GM12864 (cell line): Measurements from ENCODE around the gene TP53BP1.

Experiments used
- DNase-seq: peaks from one replicate; pipeline ENCODE4 v3.0.0-alpha.2; 2011; ENCODE audit warnings: low read depth
- H3K4me3 ChIP-seq: 2 replicates; pipeline ENCODE4 v1.5.1; 2011; ENCODE audit warnings: mild to moderate bottlenecking, low read depth, low read length, control low read depth
- TF ChIP-seq, protein P1 (sequence below): IDR thresholded peaks from 2 replicates; pipeline ENCODE4 v1.5.1; 2011; ENCODE audit warnings: low read depth, mild to moderate bottlenecking, moderate library complexity, low read length, control low read depth, inconsistent platforms; ENCODE audit errors: missing control alignments

TP53BP1 gene

DNA sequence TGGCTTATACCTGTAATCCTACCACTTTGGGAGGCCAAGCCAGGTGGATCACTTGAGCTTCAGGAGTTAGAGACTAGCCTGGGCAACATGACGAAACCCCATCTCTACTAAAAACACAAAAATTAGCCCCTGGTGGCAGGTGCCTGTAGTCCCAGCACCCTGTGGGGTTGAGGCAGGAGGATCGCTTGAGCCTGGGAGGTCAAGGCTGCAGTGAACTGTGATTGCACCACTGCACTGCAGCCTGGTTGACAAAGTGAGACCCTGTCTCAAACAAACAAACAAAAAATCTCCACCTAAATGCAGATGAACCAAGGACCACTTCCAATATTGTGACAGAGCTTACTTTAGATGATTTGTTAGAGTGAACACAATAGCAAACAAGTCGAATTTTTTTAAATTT is 53.7 kb downstream of the TP53BP1 start:
- no peak for DNase-seq

DNA sequence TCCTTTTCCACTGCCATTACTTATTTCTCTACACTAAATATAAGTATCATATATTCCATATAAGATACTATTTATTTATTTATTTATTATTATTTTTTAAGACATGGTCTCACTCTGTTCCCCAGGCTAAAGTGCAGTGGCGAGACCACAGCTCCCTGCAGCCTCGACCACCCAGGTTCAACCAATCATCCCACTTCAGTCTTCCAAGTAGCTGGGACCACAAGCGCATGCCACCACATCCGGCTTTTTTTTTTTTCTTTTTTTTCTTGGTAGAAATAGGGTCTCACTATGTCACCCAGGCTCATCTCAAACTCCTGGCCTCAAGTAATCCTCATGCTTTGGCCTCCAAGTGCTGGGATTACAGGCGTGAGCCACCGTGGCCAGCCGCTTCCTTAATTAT is 56.6 kb downstream of the TP53BP1 start:
- TF ChIP-seq, protein P1, sequence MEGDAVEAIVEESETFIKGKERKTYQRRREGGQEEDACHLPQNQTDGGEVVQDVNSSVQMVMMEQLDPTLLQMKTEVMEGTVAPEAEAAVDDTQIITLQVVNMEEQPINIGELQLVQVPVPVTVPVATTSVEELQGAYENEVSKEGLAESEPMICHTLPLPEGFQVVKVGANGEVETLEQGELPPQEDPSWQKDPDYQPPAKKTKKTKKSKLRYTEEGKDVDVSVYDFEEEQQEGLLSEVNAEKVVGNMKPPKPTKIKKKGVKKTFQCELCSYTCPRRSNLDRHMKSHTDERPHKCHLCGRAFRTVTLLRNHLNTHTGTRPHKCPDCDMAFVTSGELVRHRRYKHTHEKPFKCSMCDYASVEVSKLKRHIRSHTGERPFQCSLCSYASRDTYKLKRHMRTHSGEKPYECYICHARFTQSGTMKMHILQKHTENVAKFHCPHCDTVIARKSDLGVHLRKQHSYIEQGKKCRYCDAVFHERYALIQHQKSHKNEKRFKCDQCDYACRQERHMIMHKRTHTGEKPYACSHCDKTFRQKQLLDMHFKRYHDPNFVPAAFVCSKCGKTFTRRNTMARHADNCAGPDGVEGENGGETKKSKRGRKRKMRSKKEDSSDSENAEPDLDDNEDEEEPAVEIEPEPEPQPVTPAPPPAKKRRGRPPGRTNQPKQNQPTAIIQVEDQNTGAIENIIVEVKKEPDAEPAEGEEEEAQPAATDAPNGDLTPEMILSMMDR: no peak
- no peak overlapping the region for H3K4me3 ChIP-seq
- DNase-seq: no peak

More for the DNA sequence above, 53.7 kb downstream of the TP53BP1 start:
- TF ChIP-seq, protein P1: no peak
- H3K4me3 ChIP-seq: no peak overlapping the region

DNA sequence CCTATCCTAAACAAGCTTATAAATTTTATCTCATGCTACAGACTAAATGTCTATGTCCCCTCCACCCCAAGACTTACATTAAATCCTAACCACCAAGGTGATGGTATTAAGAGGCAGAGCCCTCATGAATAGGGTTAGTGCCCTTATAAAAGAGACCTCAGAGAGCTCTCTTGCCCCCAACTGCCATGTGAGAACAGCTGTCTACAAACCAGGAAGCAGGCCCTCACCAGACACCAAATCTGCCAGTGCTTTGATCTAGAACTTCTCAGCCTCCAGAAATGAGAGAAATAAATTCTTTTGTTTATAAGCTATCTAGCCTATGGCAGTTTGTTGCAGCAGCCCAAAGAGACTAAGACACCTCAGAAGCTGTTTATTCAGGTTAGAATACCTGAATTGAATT is 58.5 kb downstream of the TP53BP1 start:
- H3K4me3 ChIP-seq: no peak overlapping the region
- no peak for DNase-seq
- TF ChIP-seq, protein P1: no peak

DNA sequence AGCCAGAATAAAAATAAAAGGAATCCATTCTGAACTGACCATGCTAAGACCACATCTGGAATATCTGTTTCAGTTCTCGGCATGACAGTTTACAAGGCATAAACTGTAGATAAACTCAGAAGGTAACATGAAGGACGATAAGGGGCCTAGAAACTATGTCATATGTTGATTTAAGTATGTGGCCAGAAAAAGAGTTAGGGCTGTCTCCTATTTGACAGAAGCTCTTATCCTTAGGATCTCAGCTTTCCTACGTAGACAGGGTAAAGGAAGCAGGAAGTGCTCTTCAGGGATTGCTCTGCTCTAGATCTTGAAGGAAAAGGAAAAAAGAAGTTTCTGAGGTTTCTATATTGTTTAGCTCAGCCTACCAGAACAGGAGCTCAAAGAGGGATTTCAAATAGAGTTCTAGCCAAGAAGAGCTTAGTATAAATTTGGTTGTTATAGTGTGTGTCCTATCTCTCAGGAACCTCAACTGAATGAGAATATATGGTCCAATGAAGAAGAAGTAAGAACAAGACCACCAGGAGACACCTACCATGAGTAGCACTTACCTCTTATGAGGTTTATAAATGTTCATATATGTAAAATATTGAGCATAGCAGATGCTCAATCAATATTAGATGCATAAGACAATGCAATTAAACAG is 59.2 kb downstream of the TP53BP1 start:
- H3K4me3 ChIP-seq: no peak overlapping the region
- TF ChIP-seq, protein P1: no peak
- no peak for DNase-seq

DNA sequence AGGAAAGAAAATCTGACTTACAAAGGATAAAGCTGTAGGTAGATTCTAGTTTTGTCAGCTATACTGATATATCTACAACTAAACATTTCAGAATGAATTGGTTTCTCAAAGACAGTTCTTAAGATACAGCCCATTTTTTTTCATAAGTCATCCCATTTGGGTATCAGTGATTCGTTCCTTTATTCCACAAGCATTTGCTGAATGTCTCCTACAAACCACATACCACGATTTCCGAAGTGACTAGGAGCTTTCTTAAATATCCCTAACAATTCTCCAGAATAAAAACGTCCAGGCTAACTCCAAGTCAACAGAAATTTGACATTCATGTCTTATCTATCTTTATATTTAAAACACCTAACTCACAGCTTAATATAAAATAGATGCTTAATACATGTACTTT is 59.8 kb downstream of the TP53BP1 start:
- no peak overlapping the region for H3K4me3 ChIP-seq
- TF ChIP-seq, protein P1: no peak
- DNase-seq: no peak

DNA sequence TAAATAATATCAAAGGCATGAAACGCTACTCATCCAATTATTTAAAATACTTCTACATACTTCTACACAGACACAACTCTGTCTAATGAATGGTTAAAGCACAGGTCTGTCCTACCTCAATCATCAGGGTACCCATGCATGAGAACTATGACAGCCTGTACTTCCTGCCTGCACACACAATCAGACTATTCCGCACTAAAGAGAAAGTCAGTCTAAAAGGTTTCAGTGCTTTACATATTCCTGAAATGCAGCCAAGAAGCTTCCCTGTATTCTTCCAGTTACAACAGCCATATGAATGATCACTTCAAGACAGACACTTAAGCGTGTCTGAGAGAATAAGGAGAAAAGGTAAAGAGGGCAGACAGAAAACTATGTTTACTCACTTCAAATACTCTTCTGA is 63.3 kb downstream of the TP53BP1 start:
- H3K4me3 ChIP-seq: no peak overlapping the region
- no peak for DNase-seq
- TF ChIP-seq, protein P1: no peak

DNA sequence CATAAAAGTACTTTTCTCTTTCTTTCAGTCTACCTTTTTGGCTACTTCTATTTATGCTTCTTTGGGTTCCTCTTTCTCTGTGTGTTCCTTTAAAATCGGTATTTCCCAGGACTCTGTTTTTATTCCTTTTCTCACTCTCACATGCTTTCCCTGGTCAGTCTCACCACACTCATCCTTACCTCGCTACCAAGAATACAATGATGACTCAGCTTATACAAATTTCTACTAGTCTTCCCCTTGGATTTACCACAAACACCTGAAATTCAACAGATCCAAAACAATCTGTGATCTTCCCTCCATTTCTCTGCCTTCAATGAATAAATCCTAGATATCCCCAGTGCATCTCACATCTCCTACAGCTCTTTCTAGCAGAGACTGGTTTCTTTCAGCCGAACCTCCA is 69.2 kb downstream of the TP53BP1 start:
- no peak overlapping the region for H3K4me3 ChIP-seq
- DNase-seq: no peak
- TF ChIP-seq, protein P1: no peak
